Cardiac muscle cell (in vitro differentiated cells and primary cell): Measurements from ENCODE around the gene EPHB2. TPM values are rescaled to one million over a fixed set of nuclear protein-coding genes. Genes with fewer than 3 reads are reported as not detected.

Experiments
- DNase-seq, 2 donors: peaks; one replicate each; pipeline versions ENCODE4 v3.0.0 to v3.0.0-alpha.2; 2010 to 2017; ENCODE audit warnings: low read depth in 1 of 2, low spot score in 1 of 2
- H3K27ac ChIP-seq: fragments of 200-600 bp; sonication (generic); 2 replicates; pipeline ENCODE4 v1.5.1; 2016
- H3K27me3 ChIP-seq: fragments of 200-600 bp; sonication (generic); 2 replicates; pipeline ENCODE4 v1.6.0; 2016; ENCODE audit warnings: control low read depth
- H3K36me3 ChIP-seq: fragments of 200-600 bp; sonication (generic); 2 replicates; pipeline ENCODE4 v1.5.1; 2016; ENCODE audit warnings: control low read depth
- H3K4me1 ChIP-seq: fragments of 200-600 bp; sonication (generic); 2 replicates; pipeline ENCODE4 v1.8.1; 2017; ENCODE audit warnings: low read depth, mild to moderate bottlenecking, mixed run types
- H3K4me3 ChIP-seq: fragments of 200-600 bp; sonication (generic); 2 replicates; pipeline ENCODE4 v1.5.1; 2016; ENCODE audit warnings: mild to moderate bottlenecking
- H3K9me3 ChIP-seq: fragments of 200-600 bp; sonication (generic); 2 replicates; pipeline ENCODE4 v1.5.1; 2017; ENCODE audit warnings: low read depth, mild to moderate bottlenecking, control low read depth
- polyA plus RNA-seq: library from polyadenylated mRNA; unstranded; fragments of >200 nt; fragmentation: Nextera tagmentation; extraction: Ambion mirVana; gene quantifications from 2 replicates; pipeline ENCODE4 v1.2.1, GENCODE V29; 2016
- total RNA-seq: library from RNA; depleted of rRNA; stranded (reverse); fragments of >200 nt; gene quantifications from 2 replicates; pipeline ENCODE4 v1.2.3, GENCODE V29; 2016
- TF ChIP-seq, protein P1 (sequence below): IDR thresholded peaks from 2 replicates; pipeline ENCODE4 v1.5.1; 2012; ENCODE audit warnings: low read depth, mild to moderate bottlenecking, low read length

The EPHB2 gene
- total and polyA plus RNA-seq, 2 experiments from 2014 or later, result 38.8 to 96.3 TPM

DNA sequence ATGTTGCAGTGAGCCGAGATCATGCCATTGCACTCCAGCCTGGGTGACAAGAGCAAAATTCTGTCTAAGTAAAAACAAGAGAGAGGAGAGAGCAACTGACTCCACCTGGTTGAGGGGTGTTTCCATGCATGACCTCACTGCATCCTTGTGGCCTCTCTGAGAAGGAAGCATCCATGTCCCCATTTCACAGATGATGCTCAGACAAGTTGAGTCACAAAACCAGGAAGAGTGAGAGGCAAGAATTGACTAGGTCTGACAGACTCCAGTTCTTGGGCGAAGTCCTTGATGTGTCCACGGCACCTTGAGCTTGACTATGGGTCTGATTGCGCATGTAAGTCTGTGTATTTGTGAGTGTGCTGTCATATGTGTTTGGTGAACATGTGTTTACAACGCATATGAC lies 156.2 kb downstream of the EPHB2 start:
- Histone ChIP-seq H3K4me3 (no peak overlapping the region), H3K36me3 (peaks cover 6% of the 10 kb centered on the region), H3K27me3 (no peaks in the 10 kb centered on the region), H3K4me1 (peaks cover 8% of the 10 kb centered on the region), H3K27ac (no peak overlapping the region), H3K9me3 (no peaks in the 10 kb centered on the region)
- no peak for DNase-seq
- TF ChIP-seq, protein P1, sequence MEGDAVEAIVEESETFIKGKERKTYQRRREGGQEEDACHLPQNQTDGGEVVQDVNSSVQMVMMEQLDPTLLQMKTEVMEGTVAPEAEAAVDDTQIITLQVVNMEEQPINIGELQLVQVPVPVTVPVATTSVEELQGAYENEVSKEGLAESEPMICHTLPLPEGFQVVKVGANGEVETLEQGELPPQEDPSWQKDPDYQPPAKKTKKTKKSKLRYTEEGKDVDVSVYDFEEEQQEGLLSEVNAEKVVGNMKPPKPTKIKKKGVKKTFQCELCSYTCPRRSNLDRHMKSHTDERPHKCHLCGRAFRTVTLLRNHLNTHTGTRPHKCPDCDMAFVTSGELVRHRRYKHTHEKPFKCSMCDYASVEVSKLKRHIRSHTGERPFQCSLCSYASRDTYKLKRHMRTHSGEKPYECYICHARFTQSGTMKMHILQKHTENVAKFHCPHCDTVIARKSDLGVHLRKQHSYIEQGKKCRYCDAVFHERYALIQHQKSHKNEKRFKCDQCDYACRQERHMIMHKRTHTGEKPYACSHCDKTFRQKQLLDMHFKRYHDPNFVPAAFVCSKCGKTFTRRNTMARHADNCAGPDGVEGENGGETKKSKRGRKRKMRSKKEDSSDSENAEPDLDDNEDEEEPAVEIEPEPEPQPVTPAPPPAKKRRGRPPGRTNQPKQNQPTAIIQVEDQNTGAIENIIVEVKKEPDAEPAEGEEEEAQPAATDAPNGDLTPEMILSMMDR, result no peak

DNA sequence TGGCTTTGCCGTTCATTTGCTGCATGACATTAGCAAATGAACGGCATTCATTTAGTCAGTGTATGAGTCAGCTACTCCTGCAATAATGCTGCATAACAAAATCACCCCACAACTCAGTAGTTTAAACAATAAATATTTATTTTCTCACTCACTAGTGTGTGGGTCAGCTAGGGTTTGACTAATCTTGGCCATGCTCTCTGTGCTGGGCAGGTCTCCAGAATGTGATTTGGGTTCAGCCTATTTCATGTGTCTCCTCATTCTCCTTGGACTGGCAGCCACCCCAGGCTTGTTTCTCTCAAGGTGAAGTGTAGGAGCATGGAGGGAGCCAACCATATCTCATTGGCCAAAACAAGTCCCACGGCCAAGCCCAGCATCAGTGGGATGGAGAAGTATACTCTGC lies 157.7 kb downstream of the EPHB2 start:
- Histone ChIP-seq H3K9me3 (no peaks in the 10 kb centered on the region), H3K36me3 (peaks cover 6% of the 10 kb centered on the region), H3K27ac (no peak overlapping the region), H3K27me3 (no peaks in the 10 kb centered on the region), H3K4me3 (no peak overlapping the region), H3K4me1 (peaks cover 6% of the 10 kb centered on the region)
- TF ChIP-seq, protein P1, result no peak
- no peak for DNase-seq

DNA sequence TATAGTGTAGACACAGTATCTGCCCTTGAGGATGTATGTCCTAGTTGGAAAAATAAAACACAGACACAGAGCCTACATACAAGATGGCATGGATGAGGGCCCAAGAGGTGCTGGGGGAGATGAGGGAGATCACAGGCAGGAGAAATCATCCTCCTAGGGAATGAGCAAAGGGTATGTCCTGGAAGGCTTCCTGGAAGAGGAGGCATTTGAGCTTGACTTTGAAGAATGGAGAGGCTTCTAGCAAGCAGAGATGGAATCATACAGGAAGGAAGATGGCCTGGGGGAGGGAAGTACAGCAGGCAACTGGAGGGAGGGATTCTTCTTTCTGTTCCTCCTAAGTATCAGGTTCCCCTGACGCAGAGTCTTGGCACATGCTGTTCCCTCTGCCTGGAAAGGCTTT lies 158.7 kb downstream of the EPHB2 start:
- Histone ChIP-seq H3K27ac (no peak overlapping the region), H3K4me1 (peaks cover 3% of the 10 kb centered on the region), H3K27me3 (no peaks in the 10 kb centered on the region), H3K36me3 (peaks cover 6% of the 10 kb centered on the region), H3K4me3 (no peak overlapping the region), H3K9me3 (no peaks in the 10 kb centered on the region)
- TF ChIP-seq, protein P1, result no peak
- no peak for DNase-seq

DNA sequence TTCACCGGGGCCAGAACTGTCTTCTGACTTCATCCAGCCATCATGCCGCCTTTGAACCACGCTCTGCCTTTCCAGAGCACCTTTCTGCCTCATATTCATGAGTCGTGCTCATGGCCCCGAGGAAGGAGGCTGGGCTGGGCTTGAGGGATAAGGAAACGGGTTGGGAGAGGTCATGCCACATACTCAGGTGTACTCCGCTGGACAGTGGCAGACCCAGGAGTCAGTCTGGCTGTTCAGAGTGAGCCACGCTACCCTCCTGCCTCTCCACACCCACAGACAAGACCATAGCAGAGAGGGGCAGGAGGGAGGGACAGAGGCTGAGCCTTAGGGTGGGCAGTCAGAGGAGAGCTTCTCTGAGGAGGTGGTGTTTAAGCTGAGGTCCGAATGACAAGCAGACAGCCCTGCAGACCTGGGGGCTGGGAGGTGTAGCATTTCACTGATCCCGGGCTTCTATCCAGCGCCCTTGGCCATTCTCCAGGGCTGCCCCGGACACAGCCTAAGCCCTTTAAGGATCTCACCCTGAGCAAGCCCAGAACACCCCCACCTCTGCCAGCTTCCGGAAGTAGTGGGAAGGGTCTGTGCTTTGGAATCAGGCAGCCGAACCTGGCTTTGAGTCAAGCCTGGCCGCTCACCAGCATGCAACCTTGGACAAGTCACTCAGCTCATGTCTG lies 159.7 kb downstream of the EPHB2 start:
- Histone ChIP-seq H3K36me3 (peaks cover 3% of the 10 kb centered on the region), H3K4me1 (peaks cover 6% of the 10 kb centered on the region), H3K9me3 (no peaks in the 10 kb centered on the region), H3K27ac (peak overlapping the region; percentile 3), H3K27me3 (no peaks in the 10 kb centered on the region), H3K4me3 (no peak overlapping the region)
- TF ChIP-seq, protein P1, result no peak
- DNase-seq, result peak; percentile 18 to 69

DNA sequence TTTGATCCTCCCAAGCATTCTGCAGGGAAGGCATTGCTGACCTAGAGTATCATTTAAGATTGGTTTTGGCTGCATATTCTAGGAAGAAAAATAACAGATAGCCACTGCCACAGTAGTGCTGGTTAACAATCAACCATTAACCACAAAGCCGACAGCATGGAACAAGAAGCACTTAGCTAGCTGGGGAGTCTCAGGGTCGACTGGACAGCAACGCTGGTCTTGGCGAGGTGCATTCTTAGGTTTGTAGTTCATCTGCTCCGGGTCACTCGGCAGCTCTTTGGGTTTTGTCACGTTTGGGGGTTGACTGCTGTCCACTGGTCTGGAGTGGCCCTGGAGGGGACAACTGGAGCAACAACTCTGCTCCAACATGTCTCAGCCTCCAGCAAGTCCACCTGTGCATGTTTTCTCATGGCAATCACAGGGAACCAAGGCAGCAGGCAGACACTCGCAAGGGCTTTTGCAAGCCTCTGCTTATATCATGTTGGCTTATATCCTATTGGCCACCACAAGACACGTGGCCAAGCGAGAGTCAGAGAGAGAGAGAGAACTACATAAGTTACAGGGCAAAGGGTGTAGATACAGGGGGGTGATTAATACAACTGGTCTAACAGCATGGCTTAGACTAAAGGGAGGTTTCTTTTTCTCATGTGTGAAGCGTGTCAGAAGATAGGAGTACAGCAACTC lies 162.5 kb downstream of the EPHB2 start:
- peaks cover 19% of the 10 kb centered on the region for H3K4me1 ChIP-seq
- H3K36me3 ChIP-seq, result no peaks in the 10 kb centered on the region
- no peaks in the 10 kb centered on the region for H3K27me3 ChIP-seq
- no peaks in the 10 kb centered on the region for H3K9me3 ChIP-seq
- H3K4me3 ChIP-seq, result no peak overlapping the region
- no peak overlapping the region for H3K27ac ChIP-seq
- TF ChIP-seq, protein P1, result no peak
- DNase-seq, result no peak
